Inferior parietal cortex (tissue), 1 donor: ENCODE measurements around the gene TAPT1.

ENCODE experiments used
- DNase-seq: peaks from one replicate; pipeline ENCODE4 v3.0.0-alpha.2; 2016; ENCODE audit errors: extremely low spot score

The TAPT1 gene

DNA sequence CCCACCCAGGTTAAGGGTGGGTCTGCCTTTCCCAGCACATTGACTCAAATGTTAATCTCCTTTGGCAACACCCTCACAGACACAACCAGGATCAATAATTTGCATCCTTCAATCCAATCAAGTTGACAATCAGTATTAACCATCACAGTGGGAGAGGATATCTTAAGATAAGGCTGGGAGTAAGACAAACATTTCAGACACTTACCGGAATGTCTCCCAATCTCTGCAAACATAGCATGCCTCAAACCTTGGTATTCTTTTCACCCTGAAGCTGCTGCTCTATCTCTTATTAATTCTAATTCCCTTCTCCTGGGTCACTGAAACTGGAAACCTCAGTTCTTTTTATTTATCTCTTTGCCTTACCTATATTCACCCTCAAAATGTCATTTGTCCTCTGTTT is 19.0 kb upstream of the TAPT1 start:
- DNase-seq = no peak

DNA sequence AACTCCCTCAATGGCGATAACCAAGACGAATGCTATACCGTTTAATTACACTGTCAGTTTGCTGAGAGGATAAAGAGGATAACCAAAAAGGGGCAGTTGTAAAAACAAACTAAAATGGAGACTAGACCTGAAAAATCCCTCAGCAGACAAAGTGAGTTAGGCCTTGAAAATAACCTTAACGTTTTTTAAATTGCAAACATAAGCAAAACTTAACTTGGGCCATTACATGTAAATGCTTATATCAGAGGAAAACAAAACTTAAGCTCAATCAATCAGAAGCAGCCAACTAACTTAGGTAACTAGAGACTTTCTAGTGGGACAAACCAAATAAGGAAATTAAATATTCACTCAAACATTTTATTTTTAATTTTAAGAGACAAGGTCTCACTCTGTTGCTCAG is 17.0 kb upstream of the TAPT1 start:
- DNase-seq = no peak

DNA sequence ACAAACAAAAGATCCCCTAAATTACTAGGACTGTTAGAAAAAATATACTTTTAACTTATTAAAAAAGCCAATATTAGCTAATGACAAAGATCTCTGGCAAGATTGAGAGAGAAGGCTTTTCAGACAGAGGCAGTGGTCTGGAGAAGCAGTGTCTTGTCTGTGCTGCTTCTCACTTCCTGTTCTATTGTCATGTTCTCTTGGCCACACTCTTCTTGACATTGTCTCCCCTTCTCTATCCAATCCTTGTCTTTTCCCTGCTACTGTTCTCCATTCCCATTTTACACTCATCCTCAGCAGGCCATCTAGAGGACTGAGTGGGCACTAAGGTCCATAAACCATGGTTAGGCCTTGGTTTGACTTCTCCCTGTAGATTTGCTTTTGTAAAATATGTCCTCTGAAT is 14.0 kb upstream of the TAPT1 start:
- no peak for DNase-seq

DNA sequence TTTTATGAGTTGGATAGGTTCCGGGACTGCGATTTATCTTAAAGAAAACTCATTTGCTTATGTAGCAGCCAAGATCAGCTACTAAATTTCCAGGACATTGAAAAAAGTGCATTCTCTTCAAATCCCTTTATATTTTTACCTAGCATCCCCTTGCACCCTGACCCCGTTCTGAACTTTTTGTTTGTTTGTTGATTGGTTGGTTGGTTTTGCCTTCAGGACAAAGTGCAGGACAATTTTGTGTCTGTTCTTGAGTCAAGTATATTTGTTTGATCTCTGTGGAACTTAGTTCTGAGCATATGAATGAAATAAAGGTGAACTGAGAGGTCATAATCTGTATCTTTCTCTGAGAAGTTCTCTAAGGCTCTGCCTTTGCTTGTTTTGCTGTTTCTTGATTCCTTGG is 12.8 kb upstream of the TAPT1 start:
- DNase-seq = no peak

DNA sequence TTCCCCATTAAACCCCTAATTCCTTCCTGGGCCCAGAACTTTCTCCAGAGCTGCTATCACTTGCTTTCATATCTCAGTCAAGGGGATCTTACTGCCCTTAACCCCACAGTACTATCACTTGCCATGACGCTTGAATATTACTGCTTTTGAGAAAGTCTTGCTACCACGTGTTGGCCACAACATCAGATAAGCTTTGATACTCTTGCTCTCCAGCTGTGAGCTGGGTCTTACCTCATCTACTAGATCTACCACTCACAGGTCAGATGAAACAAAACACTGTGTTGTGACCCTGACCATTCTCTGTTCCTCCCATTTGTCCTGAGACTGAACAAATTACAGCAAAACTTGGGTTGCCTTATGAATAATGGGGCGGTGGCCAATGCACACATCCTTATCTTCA is 12.1 kb upstream of the TAPT1 start:
- no peak for DNase-seq

DNA sequence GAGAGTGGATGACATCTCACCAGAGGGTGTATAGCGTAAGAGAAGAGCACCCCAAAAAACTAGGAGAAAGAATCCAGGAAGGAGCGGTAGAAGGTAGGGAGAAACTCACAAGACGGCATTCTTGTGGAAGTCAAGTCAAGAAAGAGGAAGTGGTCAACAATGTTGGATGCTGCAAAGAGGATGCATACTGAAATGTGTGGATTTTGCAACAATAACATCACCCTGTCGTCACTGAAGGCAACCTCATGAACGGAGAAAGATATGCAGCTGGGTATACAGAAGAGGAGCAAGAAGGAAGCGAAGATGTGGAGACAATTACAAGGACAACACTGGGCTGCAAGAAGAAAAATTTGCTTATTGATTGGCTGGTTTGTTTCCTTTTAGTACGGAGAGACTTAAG is 11.4 kb upstream of the TAPT1 start:
- DNase-seq = no peak

DNA sequence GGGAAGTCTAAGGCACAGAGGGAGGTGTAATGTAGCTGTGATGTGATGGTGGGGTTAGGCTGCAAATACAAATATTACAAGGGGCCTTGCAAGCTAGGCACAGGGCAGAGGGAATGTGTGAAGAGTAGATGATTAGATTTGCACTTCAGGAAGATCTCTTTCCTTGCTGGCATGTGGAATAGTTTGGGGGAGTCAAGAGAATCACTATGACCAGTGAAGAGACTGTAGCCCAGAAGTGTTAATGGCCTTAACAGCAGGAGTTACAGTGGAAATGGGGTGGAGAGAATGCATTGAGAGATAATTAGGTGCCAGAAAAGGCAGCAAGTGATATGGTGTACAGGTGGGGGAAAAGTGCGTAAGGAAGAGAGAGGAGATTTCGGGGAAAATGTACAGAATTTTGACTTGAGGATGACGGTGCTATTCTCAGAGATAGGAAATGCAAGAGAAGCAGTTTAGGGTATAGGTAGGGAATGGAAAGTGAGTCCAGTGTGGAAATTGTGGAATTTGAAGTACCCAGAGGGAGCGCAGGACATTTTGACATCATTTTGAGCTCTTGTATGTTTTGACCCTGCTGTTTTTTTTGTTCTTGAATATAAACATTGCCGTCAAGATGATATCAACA is 10.2 kb upstream of the TAPT1 start:
- DNase-seq = no peak

DNA sequence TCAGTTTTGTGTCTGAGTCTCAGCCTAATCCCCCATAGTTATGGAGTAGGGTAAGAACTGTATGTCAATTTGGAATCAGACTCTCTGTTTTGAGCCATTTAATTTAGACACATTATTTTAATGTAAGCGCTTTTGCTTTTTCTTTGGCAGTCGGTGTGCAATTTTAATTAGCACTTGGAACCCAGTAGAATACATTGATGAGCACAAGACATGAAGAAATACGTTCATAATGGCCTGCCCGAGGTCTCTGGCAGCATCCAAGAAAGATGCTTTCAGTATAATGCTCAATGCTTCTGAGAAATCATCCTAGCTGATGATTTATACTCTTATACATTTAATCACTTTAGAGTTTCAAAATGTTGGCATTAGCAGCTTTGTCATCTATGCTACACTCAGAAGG is 8.9 kb upstream of the TAPT1 start:
- no peak for DNase-seq

DNA sequence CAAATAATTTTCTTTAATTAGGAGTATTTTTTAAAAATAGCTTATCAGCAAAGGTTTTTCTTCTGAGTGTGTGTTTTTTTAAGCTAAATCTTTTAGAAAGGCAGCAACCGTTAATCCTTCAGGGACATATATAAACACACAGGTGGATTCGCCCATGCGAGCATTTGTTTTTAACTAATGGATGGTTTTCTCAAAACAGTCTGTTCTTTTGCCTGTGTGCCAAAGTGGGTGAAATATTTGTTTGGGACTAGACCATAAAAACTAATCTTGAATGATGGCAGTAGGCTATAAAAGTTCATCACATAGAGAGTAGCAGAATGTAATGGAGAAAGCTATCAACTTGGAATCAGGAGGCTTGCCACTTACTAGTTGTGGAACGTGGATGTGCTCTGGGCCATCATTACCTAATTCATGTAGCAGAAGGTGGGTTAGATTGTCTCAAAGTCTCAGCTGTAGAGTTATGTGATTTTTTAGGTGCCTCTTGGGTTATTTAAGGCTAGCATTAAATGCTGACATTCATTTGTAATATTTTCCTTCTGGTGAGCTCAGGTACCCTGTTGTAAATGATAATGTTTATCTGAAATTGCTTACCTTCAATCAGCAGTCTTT is 7.4 kb upstream of the TAPT1 start:
- DNase-seq = no peak

DNA sequence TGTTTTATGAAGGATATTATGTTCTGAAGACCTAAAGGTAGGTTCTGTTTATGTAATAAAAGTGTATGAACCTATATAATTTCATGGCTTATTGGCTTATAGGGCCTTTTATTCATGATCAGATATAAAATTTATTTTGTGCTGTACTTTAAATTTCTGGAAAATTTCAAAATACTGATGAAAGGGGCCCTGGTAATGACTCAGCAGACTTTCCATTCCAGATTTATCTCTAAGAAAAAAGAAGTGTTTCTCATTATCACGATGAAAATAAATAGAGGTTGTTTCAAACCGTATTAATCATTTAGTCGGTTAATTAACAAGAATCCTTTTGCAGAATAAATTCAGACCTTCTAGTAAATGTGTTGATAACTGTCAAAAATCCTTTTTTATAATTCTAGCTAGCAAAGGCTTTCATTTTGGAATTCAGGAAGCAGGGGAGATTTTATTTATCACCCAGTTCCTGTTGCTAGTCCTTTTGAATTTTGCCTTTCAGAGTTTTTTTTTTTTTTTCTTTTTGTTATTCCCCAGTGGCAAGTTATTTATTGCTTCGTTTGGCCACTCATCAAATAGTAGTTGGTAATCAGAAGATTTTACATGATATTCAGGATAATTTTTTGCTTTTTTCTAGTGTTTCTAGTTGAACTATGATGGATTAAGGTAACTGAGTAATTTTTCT is 5.4 kb upstream of the TAPT1 start:
- no peak for DNase-seq

DNA sequence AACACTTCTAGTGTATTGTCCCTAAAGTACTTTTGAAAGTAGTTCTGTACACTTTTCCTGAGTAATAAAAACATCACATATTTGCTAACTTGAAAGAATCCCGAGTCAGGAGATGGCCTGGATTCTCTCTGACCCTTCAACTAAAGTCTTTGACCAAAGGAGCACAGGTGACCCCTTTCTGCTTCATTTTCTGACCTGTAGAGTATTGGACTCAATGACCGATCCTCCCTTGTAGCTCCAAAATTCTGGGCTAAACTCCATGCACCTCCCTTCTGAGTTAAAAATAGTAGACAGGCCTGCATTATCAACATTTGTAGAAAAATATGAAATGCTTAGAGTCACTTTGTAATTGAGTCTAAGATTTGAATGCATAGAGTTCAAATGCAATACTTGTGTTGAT is 4.0 kb upstream of the TAPT1 start:
- DNase-seq = no peak

DNA sequence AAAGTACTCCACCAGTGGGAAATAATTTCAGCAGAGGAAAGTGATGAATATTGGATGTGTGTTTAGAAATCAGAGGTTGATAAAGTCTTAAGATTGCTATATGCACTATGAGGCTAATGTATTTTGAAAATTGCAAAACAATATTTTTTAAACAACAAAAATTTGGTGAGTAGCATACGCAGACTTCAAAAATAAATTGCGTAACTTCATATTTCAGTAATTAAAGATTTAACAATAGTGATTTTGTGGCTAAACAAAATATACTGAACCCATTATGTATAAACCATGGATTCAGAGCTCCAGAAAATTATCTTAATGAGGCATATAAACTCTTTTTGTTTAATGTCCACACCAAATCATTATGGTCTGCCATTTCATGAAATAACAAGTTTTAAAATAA is 3.3 kb upstream of the TAPT1 start:
- no peak for DNase-seq

DNA sequence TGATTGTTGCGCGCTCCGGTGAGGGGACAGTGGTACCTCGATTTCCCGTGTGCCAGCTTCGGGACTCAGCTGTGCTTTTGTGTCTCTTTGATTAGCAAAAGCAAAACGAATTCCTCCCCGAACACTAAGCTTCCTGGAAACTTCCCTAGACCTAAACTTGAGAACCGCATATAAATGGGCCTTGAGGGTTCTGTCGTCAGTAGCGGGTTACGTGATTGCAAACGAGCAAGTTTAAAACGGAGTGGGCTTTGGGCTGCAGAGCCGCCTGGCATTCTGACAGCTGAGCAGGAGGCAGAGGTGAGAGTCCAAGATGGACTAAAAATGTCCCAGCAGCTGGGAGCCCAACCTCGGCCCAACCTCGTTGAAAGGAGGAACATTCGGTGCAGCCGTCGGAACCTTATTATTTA is 1.2 kb upstream of the TAPT1 start:
- DNase-seq = peak; percentile 65

DNA sequence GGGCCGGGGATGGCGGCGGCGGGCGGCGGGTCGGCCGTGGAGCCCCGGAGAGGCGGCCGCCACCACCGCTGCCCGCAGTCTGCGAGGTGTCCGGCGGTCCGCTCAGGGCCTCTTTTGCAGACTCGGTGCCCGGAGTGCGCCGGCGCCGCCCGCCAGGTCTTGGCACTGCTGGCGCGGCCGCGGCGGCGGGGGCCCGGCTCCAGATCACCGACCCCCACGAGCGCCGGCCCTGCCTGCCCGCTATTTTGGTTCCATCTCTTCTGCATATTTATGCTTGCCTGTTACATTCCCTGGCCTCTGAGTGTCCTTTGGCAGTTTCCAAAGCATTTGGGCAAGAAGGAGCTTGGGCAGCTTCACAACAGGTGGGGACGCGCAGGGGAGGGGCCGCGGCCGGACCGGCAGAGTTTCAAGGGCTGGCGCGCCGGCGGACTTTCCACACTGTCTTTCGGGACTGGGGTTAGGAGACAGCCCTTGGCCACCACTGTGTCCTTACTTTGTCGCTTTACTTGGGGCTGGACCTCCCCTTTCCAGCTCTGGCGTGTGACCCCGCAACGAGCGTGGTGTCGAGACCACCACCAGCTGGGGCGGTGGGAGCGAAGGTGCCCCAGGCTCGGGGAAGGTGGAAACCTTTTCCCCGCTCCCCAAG is 668 bp upstream of the TAPT1 start:
- peak; percentile 61 for DNase-seq

DNA sequence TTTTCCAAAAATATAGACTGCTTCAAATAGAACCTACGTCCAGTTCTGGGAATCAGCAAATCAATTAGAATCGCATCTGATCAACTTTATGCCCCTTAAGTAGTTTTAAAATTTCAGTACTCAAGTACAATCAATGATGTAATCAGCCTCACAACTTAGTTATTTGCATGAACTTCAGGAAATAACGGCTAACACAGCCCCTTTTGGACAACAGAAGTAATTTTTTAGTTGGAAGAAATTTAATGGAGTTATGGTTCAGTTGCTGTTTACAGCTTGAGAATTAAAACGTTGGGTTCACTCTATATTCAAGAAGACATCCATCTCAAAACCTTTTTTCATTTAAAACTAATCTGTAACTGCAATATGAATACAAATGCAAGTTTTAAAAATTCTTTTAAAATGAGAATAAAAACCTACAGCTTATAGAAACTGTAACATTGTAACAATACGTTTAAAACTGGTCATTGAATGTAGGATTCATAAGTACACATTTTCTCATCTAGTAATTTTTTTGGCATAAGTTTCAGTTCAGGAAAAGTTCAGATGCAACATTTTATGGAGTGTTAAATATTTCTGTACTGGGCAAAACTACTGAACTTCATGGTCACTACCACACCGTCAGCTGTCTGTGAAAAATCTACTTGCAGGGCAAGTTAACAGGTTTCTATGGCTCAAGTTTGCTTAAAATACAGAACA is 956 bp downstream of the TAPT1 start:
- DNase-seq = no peak

DNA sequence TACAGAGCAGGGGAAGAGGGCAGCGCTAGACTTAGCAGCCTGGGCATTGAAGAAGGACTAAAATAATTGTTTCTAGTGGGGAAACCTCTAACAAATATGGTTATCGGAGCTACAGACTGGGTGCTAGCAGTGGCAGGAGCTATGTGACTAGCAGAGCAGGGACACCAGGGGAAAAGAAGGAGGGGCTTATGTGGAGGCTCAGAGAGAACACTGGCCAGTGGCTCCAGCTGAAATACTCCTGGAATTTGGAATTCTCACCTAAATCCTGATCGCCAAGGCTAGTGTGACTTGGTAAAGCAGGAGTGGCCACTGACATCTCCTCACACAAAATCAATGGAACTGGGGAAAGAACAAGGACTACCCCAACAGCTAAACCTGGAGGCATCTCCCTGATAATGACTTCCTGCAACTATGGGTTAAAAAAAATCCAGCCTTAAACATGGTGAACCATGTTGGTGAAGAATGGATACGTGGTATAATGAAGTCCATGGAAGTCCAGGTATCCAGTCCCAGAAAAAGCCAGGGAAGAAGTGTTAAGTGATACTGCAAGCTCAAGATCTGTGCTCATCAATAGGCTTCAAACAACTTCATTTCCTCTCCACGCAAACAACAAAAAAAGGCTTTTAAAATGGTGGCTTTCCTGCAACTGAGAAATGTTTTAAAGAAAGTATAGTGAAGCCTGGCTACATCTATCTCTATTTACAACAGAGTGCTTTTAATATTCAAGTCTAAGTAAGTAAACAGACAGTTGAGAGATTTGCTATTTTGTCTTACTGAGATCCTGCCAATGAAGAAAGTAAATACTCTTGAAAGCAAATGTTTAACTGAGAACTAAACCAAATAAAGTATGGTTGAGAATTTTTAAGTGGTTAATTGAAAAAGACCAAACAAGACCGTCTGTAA is 1.8 kb downstream of the TAPT1 start:
- DNase-seq = no peak

DNA sequence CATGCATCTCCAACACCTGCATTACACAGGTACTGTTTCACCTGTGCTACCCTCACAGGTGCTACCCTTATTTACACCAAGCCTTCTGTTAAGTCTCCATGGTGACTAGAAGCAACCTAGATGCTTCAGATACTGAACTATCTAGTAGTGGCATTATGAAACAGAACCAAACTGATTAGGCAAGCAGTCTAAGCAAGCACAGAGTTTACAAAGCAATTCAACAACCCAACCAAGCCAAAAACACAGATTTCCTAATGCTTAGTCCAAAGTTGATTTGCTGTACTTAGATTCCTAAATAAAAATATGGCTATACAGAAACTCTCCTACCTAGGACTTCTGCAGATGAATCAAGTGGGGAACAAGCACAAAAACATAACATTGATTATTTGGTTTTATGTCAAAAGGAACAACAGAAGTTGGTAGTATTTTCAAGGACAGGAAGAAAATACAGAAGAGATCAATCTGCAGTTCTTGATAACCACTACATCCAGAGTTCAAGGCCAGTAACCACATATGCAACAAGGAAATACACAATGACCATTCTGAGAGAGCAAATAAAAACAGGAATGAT is 3.2 kb downstream of the TAPT1 start:
- DNase-seq = no peak

DNA sequence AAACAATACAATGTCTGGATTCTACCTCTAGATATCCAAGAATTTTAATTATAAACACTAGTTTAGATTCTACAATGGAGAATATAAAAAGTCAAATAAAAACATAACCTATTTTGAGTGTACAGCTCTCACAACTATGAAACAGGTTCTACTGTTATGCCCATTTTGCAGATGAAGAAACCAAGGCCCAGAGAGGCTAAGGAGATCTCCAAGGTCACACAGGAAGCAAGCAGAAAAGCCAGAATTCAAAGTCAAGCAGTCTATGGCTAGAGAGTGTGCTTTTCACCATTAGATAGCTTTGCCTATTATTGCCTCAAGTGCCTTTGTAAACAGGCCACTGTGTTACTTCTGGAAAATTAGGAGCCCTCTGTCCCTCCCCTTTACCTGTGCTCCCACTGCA is 7.3 kb downstream of the TAPT1 start:
- DNase-seq = no peak

DNA sequence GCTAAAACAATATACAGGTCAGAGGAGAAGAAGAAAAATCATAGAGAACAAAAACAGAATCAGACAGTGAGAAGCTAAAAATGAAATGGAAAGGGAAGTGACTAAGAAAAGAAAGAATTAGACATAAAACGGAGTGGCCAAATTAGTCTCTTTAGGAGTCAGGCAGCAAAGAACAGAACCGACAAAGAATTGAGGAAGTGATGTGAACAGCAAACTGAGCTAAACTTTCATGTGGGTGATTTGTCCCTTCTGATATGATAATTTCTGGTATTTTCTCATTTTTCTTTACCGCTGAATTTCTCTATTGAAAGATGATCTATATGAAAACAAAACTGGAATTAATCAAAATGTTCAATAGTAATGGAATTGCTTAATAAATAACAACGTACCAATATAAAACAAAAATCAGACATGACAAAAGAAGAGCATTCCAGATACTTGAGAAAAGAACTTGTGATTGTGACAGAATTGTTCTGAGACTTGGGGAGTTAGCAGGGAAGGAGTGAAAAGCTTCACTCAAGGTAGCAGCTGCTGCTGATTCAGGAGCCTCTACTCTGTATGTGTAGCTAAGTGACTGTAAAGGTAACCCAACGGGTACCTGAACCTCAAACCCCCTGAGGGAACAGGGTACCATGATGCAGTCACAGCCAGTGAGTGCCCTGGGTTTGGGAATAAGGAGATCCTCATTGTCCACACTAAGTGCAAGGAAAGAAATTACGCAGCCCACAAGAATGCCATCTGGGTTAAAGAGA is 8.8 kb downstream of the TAPT1 start:
- DNase-seq = no peak

DNA sequence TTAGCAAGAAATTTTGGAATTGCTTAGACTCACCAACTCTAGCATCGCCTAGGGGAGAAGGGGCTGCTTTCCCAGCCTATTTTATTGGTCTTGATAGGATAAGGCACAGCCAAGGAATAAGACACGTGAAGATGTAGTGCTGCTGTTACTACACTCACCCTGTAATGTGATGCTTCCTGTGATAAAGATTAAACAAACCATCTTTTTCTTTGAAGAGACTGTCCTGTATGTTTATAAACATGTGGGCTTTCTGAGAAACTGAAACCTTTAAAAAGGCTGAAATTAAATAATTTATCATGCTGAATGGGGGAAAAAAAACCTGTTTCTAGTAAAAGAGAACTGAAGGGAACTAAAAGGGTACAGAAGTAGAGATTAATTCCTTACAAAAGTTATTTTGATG is 13.2 kb downstream of the TAPT1 start:
- no peak for DNase-seq
